ENCODE data around the gene CDIPT. TPM values are rescaled to one million over a fixed set of nuclear protein-coding genes. Genes with fewer than 3 reads are reported as not detected.

Gene CDIPT
- total and polyA plus RNA-seq, 7 experiments from 2014 or later: 36.5 to 127 (median 77.8) TPM

GRCh38 chr16:29849505-29849904 lies 13.5 kb downstream of the CDIPT start:
- Histone ChIP-seq H3K36me3 (ENCODE audit: control insufficient read depth in 2 of 3, insufficient read depth in 3 of 3, low read length in 3 of 3) (peaks cover 0 to 34% (median 8%) of the 10 kb centered on the region in 3 experiments), H3K4me3 (ENCODE audit: low read length) (no peak overlapping the region), H3K27ac (ENCODE audit: low read depth, low read length) (no peak overlapping the region), H3K9me3 (ENCODE audit: control insufficient read depth in 2 of 3, low read length in 3 of 3) (no peaks in the 10 kb centered on the region), H3K4me1 (ENCODE audit: control insufficient read depth in 2 of 2, insufficient read depth in 2 of 2, low read length in 2 of 2) (peaks cover 0 to 7% of the 10 kb centered on the region in 2 donors), H3K27me3 (ENCODE audit: control insufficient read depth in 2 of 2, insufficient read depth in 2 of 2, low read length in 2 of 2) (no peaks in the 10 kb centered on the region)
- ChIA-PET CTCF (interaction anchor here (1.1 to 5.2 kb wide), 10 partner anchors 17 to 153 kb away, joined by 3 to 108 read pairs (median 8); partner anchors contain the start of genes KCTD13, KIF22, MAZ and MVP), POLR2A (interaction anchor here (0.6 to 4.7 kb wide), 11 partner anchors 10 to 149 kb away, joined by 3 to 63 read pairs (median 12); partner anchors contain the start of genes KIF22, MAZ, MVP and PAGR1)
- Mint-ChIP-seq H3K9me3 (peaks cover 0 to 6% (median 0%) of the 10 kb centered on the region in 11 donors), H3K4me1 (peaks cover 8 to 17% (median 9%) of the 10 kb centered on the region in 7 donors), H3K36me3 (peaks cover 4 to 22% (median 12%) of the 10 kb centered on the region in 5 donors), H3K27ac (peak overlapping the region in 7 of 9 donors; percentile 9 to 79 (median 49)), H3K27me3 (no peaks in the 10 kb centered on the region), H3K4me3 (no peak overlapping the region)
- no peak for DNase-seq
- no peak for ATAC-seq
- intact Hi-C loops (cut with micrococcal nuclease): loop anchor here in 1 of 2 donors (2.0 kb wide), 2 partner anchors 59 to 157 kb away; partner anchors contain the start of gene KIF22

GRCh38 chr16:29848420-29849297 lies 14.4 kb downstream of the CDIPT start:
- H3K9me3 ChIP-seq (ENCODE audit: control insufficient read depth in 2 of 3, low read length in 3 of 3): no peaks in the 10 kb centered on the region
- no peaks in the 10 kb centered on the region for H3K27me3 Mint-ChIP-seq
- H3K36me3 Mint-ChIP-seq: peaks cover 4 to 24% (median 12%) of the 10 kb centered on the region in 5 donors
- ChIA-PET CTCF (interaction anchor here (0.6 to 5.2 kb wide), 28 partner anchors 9 to 249 kb away, joined by 3 to 108 read pairs (median 6); partner anchors contain the start of genes C16orf92, CDIPT, KCTD13 and KIF22), POLR2A (interaction anchor here (0.6 to 4.7 kb wide), 18 partner anchors 9 to 148 kb away, joined by 3 to 63 read pairs (median 5); partner anchors contain the start of genes CDIPT, KCTD13, KIF22 and MAZ)
- peaks cover 0 to 6% (median 0%) of the 10 kb centered on the region in 11 donors for H3K9me3 Mint-ChIP-seq
- peak; percentile 71 to 87 (median 81) for DNase-seq
- H3K27ac Mint-ChIP-seq: peak overlapping the region; percentile 18 to 88 (median 56)
- no peak overlapping the region for H3K27ac ChIP-seq (ENCODE audit: low read depth, low read length)
- peaks cover 0 to 42% (median 12%) of the 10 kb centered on the region in 3 experiments for H3K36me3 ChIP-seq (ENCODE audit: control insufficient read depth in 2 of 3, insufficient read depth in 3 of 3, low read length in 3 of 3)
- H3K4me3 ChIP-seq (ENCODE audit: low read length): no peak overlapping the region
- H3K4me3 Mint-ChIP-seq: no peak overlapping the region
- peaks cover 8 to 17% (median 9%) of the 10 kb centered on the region in 7 donors for H3K4me1 Mint-ChIP-seq
- intact Hi-C loops (cut with micrococcal nuclease): loop anchor here (1.0 to 2.0 kb wide), 11 partner anchors 21 to 173 kb away; partner anchors contain the start of genes KIF22 (in 2 of the 2), MVP (in 2 of the 2) and PAGR1 (in 1 of the 2)
- H3K4me1 ChIP-seq (ENCODE audit: control insufficient read depth in 2 of 2, insufficient read depth in 2 of 2, low read length in 2 of 2): peaks cover 0 to 7% of the 10 kb centered on the region in 2 donors
- no peaks in the 10 kb centered on the region for H3K27me3 ChIP-seq (ENCODE audit: control insufficient read depth in 2 of 2, insufficient read depth in 2 of 2, low read length in 2 of 2)
- ATAC-seq: peak; percentile 96

GRCh38 chr16:29845656-29846055 lies 17.4 kb downstream of the CDIPT start:
- Mint-ChIP-seq H3K36me3 (peaks cover 8 to 27% (median 12%) of the 10 kb centered on the region in 5 donors), H3K27me3 (no peaks in the 10 kb centered on the region), H3K4me1 (peaks cover 8 to 16% (median 12%) of the 10 kb centered on the region in 7 donors), H3K4me3 (no peak overlapping the region), H3K9me3 (peaks cover 0 to 4% (median 0%) of the 10 kb centered on the region in 11 donors), H3K27ac (peak overlapping the region in 4 of 9 donors; percentile 51 to 79 (median 65))
- peak overlapping the region; percentile 23 for H3K27ac ChIP-seq (ENCODE audit: low read depth, low read length)
- H3K9me3 ChIP-seq (ENCODE audit: control insufficient read depth in 2 of 3, low read length in 3 of 3): no peaks in the 10 kb centered on the region
- ChIA-PET CTCF (interaction anchor here (0.9 to 5.2 kb wide), 4 partner anchors 19 to 72 kb away, joined by 3 to 108 read pairs (median 6); partner anchors contain the start of genes MVP and PAGR1), POLR2A (interaction anchor here (1.2 to 4.7 kb wide), 4 partner anchors 17 to 37 kb away, joined by 3 to 63 read pairs (median 22); partner anchors contain the start of genes CDIPT and MAZ)
- H3K27me3 ChIP-seq (ENCODE audit: control insufficient read depth in 2 of 2, insufficient read depth in 2 of 2, low read length in 2 of 2): no peaks in the 10 kb centered on the region
- H3K36me3 ChIP-seq (ENCODE audit: control insufficient read depth in 2 of 3, insufficient read depth in 3 of 3, low read length in 3 of 3): peaks cover 0 to 67% (median 21%) of the 10 kb centered on the region in 3 experiments
- no peak for ATAC-seq
- H3K4me3 ChIP-seq (ENCODE audit: low read length): no peak overlapping the region
- H3K4me1 ChIP-seq (ENCODE audit: control insufficient read depth in 2 of 2, insufficient read depth in 2 of 2, low read length in 2 of 2): peaks cover 0 to 7% of the 10 kb centered on the region in 2 donors
- intact Hi-C loops (cut with micrococcal nuclease): no loop called here
- DNase-seq: no peak

GRCh38 chr16:29844575-29845331 lies 18.3 kb downstream of the CDIPT start:
- Histone ChIP-seq H3K4me1 (ENCODE audit: control insufficient read depth in 2 of 2, insufficient read depth in 2 of 2, low read length in 2 of 2) (peaks cover 0 to 7% of the 10 kb centered on the region in 2 donors), H3K27me3 (ENCODE audit: control insufficient read depth in 2 of 2, insufficient read depth in 2 of 2, low read length in 2 of 2) (no peaks in the 10 kb centered on the region), H3K9me3 (ENCODE audit: control insufficient read depth in 2 of 3, low read length in 3 of 3) (no peaks in the 10 kb centered on the region), H3K4me3 (ENCODE audit: low read length) (no peak overlapping the region), H3K36me3 (ENCODE audit: control insufficient read depth in 2 of 3, insufficient read depth in 3 of 3, low read length in 3 of 3) (peaks cover 0 to 76% (median 21%) of the 10 kb centered on the region in 3 experiments), H3K27ac (ENCODE audit: low read depth, low read length) (no peak overlapping the region)
- Mint-ChIP-seq H3K27ac (peak overlapping the region in 3 of 9 donors; percentile 5 to 76 (median 65)), H3K36me3 (peaks cover 8 to 34% (median 13%) of the 10 kb centered on the region in 5 donors), H3K4me3 (no peak overlapping the region), H3K4me1 (peaks cover 7 to 15% (median 9%) of the 10 kb centered on the region in 7 donors), H3K9me3 (peaks cover 0 to 1% (median 0%) of the 10 kb centered on the region in 11 donors), H3K27me3 (no peaks in the 10 kb centered on the region)
- ATAC-seq (no peak), DNase-seq (no peak)
- CTCF ChIA-PET: interaction anchor here (1.1 to 5.2 kb wide), 3 partner anchors 16 to 71 kb away, joined by 3 to 108 read pairs (median 3); partner anchors contain the start of genes MVP and PAGR1
- POLR2A ChIA-PET: interaction anchor here (1.2 to 4.7 kb wide), 5 partner anchors 17 to 37 kb away, joined by 3 to 63 read pairs (median 4); partner anchors contain the start of genes CDIPT and MAZ
- intact Hi-C loops (cut with micrococcal nuclease): no loop called here

GRCh38 chr16:29843931-29844330 lies 19.1 kb downstream of the CDIPT start:
- ChIA-PET CTCF (interaction anchor here (1.2 to 1.6 kb wide), 2 partner anchors 16 to 143 kb away, joined by 3 to 6 read pairs; no protein-coding TSS in a partner anchor), POLR2A (interaction anchor here (1.0 to 2.1 kb wide), 4 partner anchors 16 to 144 kb away, joined by 3 to 11 read pairs (median 4); partner anchors contain the start of gene MVP)
- ATAC-seq (no peak), DNase-seq (no peak)
- H3K4me3 Mint-ChIP-seq: no peak overlapping the region
- H3K36me3 Mint-ChIP-seq: peaks cover 8 to 39% (median 13%) of the 10 kb centered on the region in 5 donors
- peaks cover 7 to 15% (median 9%) of the 10 kb centered on the region in 7 donors for H3K4me1 Mint-ChIP-seq
- Histone ChIP-seq H3K36me3 (ENCODE audit: control insufficient read depth in 2 of 3, insufficient read depth in 3 of 3, low read length in 3 of 3) (peaks cover 0 to 83% (median 21%) of the 10 kb centered on the region in 3 experiments), H3K4me1 (ENCODE audit: control insufficient read depth in 2 of 2, insufficient read depth in 2 of 2, low read length in 2 of 2) (peaks cover 0 to 7% of the 10 kb centered on the region in 2 donors), H3K27me3 (ENCODE audit: control insufficient read depth in 2 of 2, insufficient read depth in 2 of 2, low read length in 2 of 2) (no peaks in the 10 kb centered on the region), H3K4me3 (ENCODE audit: low read length) (no peak overlapping the region), H3K27ac (ENCODE audit: low read depth, low read length) (no peak overlapping the region), H3K9me3 (ENCODE audit: control insufficient read depth in 2 of 3, low read length in 3 of 3) (no peaks in the 10 kb centered on the region)
- H3K27ac Mint-ChIP-seq: peak overlapping the region in 7 of 9 donors; percentile 5 to 89 (median 58)
- no peaks in the 10 kb centered on the region for H3K27me3 Mint-ChIP-seq
- peaks cover 0 to 1% (median 0%) of the 10 kb centered on the region in 11 donors for H3K9me3 Mint-ChIP-seq
- intact Hi-C loops (cut with micrococcal nuclease): no loop called here

All from naive thymus-derived CD4-positive, alpha-beta T cell (primary cell).